ENCODE data around the gene HBE1. TPM values are rescaled to one million over a fixed set of nuclear protein-coding genes. Genes with fewer than 3 reads are reported as not detected.
A peak's percentile ranks its signal among the peaks of the same experiment; 100 is the strongest.

The HBE1 gene
- total and polyA plus RNA-seq, 9 of the 15 experiments (the other 6 are each of a cell fraction or from before 2014, with no cell fraction given): 612 to 10,250 (median 2,181) TPM

DNA sequence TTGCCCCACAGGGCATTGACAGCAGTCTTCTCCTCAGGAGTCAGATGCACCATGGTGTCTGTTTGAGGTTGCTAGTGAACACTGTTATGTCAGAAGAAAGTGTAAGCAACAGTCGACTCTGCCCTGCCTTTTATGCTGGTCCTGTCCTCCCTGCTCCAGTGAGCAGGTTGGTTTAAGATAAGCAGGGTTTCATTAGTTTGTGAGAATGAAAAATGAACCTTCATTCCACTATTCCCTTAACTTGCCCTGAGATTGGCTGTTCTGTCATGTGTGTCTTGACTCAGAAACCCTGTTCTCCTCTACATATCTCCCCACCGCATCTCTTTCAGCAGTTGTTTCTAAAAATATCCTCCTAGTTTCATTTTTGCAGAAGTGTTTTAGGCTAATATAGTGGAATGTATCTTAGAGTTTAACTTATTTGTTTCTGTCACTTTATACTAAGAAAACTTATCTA is 35.3 kb downstream of the HBE1 start, which contains the start of gene HBD (continued):
- TF ChIP-seq, protein P1, sequence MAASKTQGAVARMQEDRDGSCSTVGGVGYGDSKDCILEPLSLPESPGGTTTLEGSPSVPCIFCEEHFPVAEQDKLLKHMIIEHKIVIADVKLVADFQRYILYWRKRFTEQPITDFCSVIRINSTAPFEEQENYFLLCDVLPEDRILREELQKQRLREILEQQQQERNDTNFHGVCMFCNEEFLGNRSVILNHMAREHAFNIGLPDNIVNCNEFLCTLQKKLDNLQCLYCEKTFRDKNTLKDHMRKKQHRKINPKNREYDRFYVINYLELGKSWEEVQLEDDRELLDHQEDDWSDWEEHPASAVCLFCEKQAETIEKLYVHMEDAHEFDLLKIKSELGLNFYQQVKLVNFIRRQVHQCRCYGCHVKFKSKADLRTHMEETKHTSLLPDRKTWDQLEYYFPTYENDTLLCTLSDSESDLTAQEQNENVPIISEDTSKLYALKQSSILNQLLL (CRISPR knock-in tag; IDR thresholded peaks at IDR 0.05; ENCODE audit: borderline replicate concordance): no peak
- TF ChIP-seq DNMT1 (IDR thresholded peaks at IDR 0.05) (no peak), CCNT2 (IDR thresholded peaks at IDR 0.05; ENCODE audit: borderline replicate concordance, extremely low read depth, insufficient read length, low read depth, low read length) (peak; percentile 26), CC2D1A (IDR thresholded peaks at IDR 0.05) (no peak), NCOR1 (IDR thresholded peaks at IDR 0.05) (peak; percentile 56), MBD2 (IDR thresholded peaks at IDR 0.05; ENCODE audit: borderline replicate concordance, low read depth) (no peak), ETV6 (IDR thresholded peaks at IDR 0.05; ENCODE audit: borderline replicate concordance in 1 of 2, low read depth in 2 of 2, low read length in 1 of 2) (no peak), ETV6 (CRISPR knock-in tag; IDR thresholded peaks at IDR 0.05; ENCODE audit: borderline replicate concordance) (no peak), ZNF766 (CRISPR knock-in tag; conservative IDR thresholded peaks at IDR 0.05) (peak; percentile 72; the same call in 1 of the 2 replicates), TBP (optimal IDR thresholded peaks at IDR 0.05; ENCODE audit: low read depth, low read length) (no peak), KLF10 (CRISPR knock-in tag; IDR thresholded peaks at IDR 0.05) (no peak), PHTF2 (CRISPR knock-in tag; IDR thresholded peaks at IDR 0.05) (no peak), FOXP1 (CRISPR knock-in tag; IDR thresholded peaks at IDR 0.05) (no peak), NCOA1 (IDR thresholded peaks at IDR 0.05; ENCODE audit: low read depth) (no peak), CHCHD3 (CRISPR knock-in tag; IDR thresholded peaks at IDR 0.05) (no peak), ZNF184 (CRISPR knock-in tag; IDR thresholded peaks at IDR 0.05) (no peak), RAD51 (IDR thresholded peaks at IDR 0.05; ENCODE audit: borderline replicate concordance, low read depth) (0 out of 2 replicates have a peak, but pooled peaks have one; percentile 24)
- TF ChIP-seq, protein P2, sequence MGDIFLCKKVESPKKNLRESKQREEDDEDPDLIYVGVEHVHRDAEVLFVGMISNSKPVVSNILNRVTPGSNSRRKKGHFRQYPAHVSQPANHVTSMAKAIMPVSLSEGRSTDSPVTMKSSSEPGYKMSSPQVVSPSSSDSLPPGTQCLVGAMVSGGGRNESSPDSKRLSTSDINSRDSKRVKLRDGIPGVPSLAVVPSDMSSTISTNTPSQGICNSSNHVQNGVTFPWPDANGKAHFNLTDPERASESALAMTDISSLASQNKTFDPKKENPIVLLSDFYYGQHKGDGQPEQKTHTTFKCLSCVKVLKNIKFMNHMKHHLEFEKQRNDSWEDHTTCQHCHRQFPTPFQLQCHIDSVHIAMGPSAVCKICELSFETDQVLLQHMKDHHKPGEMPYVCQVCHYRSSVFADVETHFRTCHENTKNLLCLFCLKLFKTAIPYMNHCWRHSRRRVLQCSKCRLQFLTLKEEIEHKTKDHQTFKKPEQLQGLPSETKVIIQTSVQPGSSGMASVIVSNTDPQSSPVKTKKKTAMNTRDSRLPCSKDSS (IDR thresholded peaks at IDR 0.05; ENCODE audit: low read depth, partially characterized antibody): no peak
- TF ChIP-seq, protein P3, sequence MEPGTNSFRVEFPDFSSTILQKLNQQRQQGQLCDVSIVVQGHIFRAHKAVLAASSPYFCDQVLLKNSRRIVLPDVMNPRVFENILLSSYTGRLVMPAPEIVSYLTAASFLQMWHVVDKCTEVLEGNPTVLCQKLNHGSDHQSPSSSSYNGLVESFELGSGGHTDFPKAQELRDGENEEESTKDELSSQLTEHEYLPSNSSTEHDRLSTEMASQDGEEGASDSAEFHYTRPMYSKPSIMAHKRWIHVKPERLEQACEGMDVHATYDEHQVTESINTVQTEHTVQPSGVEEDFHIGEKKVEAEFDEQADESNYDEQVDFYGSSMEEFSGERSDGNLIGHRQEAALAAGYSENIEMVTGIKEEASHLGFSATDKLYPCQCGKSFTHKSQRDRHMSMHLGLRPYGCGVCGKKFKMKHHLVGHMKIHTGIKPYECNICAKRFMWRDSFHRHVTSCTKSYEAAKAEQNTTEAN (CRISPR knock-in tag; IDR thresholded peaks at IDR 0.05): no peak
- TF ChIP-seq, protein P4, sequence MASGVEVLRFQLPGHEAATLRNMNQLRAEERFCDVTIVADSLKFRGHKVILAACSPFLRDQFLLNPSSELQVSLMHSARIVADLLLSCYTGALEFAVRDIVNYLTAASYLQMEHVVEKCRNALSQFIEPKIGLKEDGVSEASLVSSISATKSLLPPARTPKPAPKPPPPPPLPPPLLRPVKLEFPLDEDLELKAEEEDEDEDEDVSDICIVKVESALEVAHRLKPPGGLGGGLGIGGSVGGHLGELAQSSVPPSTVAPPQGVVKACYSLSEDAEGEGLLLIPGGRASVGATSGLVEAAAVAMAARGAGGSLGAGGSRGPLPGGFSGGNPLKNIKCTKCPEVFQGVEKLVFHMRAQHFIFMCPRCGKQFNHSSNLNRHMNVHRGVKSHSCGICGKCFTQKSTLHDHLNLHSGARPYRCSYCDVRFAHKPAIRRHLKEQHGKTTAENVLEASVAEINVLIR (CRISPR knock-in tag; IDR thresholded peaks at IDR 0.05): no peak
- TF ChIP-seq, protein P5, sequence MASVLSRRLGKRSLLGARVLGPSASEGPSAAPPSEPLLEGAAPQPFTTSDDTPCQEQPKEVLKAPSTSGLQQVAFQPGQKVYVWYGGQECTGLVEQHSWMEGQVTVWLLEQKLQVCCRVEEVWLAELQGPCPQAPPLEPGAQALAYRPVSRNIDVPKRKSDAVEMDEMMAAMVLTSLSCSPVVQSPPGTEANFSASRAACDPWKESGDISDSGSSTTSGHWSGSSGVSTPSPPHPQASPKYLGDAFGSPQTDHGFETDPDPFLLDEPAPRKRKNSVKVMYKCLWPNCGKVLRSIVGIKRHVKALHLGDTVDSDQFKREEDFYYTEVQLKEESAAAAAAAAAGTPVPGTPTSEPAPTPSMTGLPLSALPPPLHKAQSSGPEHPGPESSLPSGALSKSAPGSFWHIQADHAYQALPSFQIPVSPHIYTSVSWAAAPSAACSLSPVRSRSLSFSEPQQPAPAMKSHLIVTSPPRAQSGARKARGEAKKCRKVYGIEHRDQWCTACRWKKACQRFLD (CRISPR knock-in tag; IDR thresholded peaks at IDR 0.05): no peak

All from K562 (cell line).